Measurements from ENCODE around the gene BMP6.

DNA sequence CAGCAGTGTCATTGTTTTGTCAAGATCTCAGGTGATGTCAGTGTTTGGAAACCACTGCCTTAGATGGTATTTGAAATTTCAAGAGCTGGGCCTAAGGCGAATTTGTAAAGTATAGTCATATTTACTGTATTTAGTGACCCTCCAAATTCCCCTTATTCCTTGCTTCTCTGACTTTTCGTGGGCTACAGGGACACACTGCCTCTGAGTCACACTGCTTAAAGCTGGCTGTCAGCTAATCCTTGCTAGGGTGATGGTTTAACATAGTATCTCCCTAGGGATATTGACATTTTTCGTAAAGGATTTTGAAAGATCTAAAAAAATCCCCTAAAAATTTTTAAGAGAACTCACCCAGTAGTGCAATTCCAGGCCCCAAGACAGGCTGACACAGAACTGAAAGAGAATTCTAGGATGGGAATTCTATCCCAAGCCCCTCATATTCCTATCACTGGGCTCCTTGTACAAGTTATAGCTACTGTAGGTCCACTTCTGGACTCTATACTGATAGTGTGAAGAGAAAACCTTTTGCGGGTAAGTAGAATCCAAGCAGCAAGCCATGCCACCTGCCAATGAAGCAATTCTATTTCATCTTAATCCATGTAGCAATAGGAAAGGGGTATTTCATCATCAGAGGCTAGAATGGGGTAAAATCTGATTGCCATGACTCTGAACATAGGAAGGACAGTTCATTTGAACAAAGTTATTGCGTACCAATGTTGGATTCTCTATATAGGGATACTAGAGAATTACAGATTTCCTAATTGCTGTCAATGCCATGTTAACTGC, 4.3 kb downstream of the BMP6 start:
- no peak for TF ChIP-seq CTCF (optimal IDR thresholded peaks at IDR 0.05 in 1 of 3, IDR thresholded peaks at IDR 0.05 in 1 of 3, conservative IDR thresholded peaks at IDR 0.05 in 1 of 3; ENCODE audit: extremely low read depth in 1 of 3, insufficient read depth in 2 of 3, low read length in 3 of 3)
- no peak for TF ChIP-seq EZH2 (IDR thresholded peaks at IDR 0.05; ENCODE audit: low read length)

Measured in keratinocyte (primary cell).